Lower leg skin (tissue), 3 donors: ENCODE measurements around the gene MBOAT2.

Source experiments
- CTCF ChIP-seq, 3 donors: fragments of 450-650 bp; IDR thresholded peaks; one replicate each; pipeline ENCODE4 v1.5.1; 2016; ENCODE audit warnings: antibody characterized with exemption in 3 of 3, mild to moderate bottlenecking in 3 of 3, moderate library complexity in 2 of 3
- POLR2A ChIP-seq, 2 donors: fragments of 450-650 bp; IDR thresholded peaks; one replicate each; pipeline ENCODE4 v1.6.1; 2016 to 2017; ENCODE audit warnings: antibody characterized with exemption in 2 of 2, mild to moderate bottlenecking in 1 of 2, moderate library complexity in 1 of 2

DNA sequence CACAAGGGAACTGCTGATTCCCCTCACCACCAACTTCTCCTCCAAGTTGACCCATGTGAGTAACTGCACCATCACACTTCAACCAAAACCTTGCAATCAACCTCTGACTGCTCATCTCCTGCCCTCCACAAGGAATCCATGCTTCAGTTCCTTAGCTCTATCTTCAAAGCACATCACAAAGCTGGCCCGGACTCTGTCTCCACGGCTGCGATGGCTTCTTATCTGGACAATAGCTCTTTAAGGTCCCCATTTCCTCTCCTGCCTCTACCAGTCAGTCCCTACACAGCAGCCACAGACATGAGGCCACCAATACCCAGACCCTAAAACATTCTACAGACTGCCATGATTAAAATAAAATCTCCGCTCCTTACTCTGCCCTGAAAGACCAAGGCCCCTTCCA lies 25.7 kb downstream of the MBOAT2 start:
- TF ChIP-seq CTCF (IDR thresholded peaks at IDR 0.05) (no peak), POLR2A (IDR thresholded peaks at IDR 0.05) (no peak)
